Measurements from ENCODE around the gene SYCP2. TPM values are rescaled to one million over a fixed set of nuclear protein-coding genes. Genes with fewer than 3 reads are reported as not detected.

SYCP2 gene
- total and polyA plus RNA-seq, 2 donors (not counting 1 experiment from before 2014, with no cell fraction given) = 0.77 to 1.2 TPM

- Histone ChIP-seq H4K20me1 (ENCODE audit: control insufficient read depth, extremely low read depth, insufficient read depth, low read length) (no peaks in the 10 kb centered on the region), H3K4me2 (ENCODE audit: extremely low read depth, insufficient read depth, low read length) (no peak overlapping the region), H3K9ac (ENCODE audit: insufficient read depth, low read length) (no peak overlapping the region), H3K79me2 (ENCODE audit: control insufficient read depth, insufficient read depth, low read length) (no peaks in the 10 kb centered on the region), H3K9me3 (ENCODE audit: control insufficient read depth, insufficient read depth, low read depth, low read length) (no peaks in the 10 kb centered on the region), H3K27me3 (ENCODE audit: control insufficient read depth, insufficient read depth, low read length) (no peaks in the 10 kb centered on the region), H2AFZ (ENCODE audit: low read length) (no peak overlapping the region), H3K4me1 (ENCODE audit: control insufficient read depth, extremely low read depth, insufficient read depth, low read length) (no peaks in the 10 kb centered on the region), H3K36me3 (ENCODE audit: control insufficient read depth, insufficient read depth, low read length) (no peaks in the 10 kb centered on the region), H3K4me3 (replicated peaks in 1 of 4; ENCODE audit: control extremely low read depth in 1 of 4, insufficient read depth in 1 of 4, low read depth in 3 of 4, low read length in 4 of 4) (no peak overlapping the region), H3K27ac (ENCODE audit: insufficient read depth, low read length) (no peak overlapping the region)
- no peak for DNase-seq (ENCODE audit: low read depth in 2 of 2)
- TF ChIP-seq CTCF (conservative IDR thresholded peaks at IDR 0.05 in 1 of 2, IDR thresholded peaks at IDR 0.05 in 1 of 2; ENCODE audit: low read depth in 1 of 2, low read length in 2 of 2) (no peak), EZH2 (IDR thresholded peaks at IDR 0.05; ENCODE audit: low read length, missing control alignments) (no peak)
Measured at GRCh38 chr20:59829786-59830664, 103.4 kb downstream of the SYCP2 start.

- Histone ChIP-seq H3K4me1 (ENCODE audit: control insufficient read depth, extremely low read depth, insufficient read depth, low read length) (no peaks in the 10 kb centered on the region), H3K36me3 (ENCODE audit: control insufficient read depth, insufficient read depth, low read length) (no peaks in the 10 kb centered on the region), H3K9ac (ENCODE audit: insufficient read depth, low read length) (no peak overlapping the region), H3K27me3 (ENCODE audit: control insufficient read depth, insufficient read depth, low read length) (no peaks in the 10 kb centered on the region), H3K79me2 (ENCODE audit: control insufficient read depth, insufficient read depth, low read length) (no peaks in the 10 kb centered on the region), H3K4me2 (ENCODE audit: extremely low read depth, insufficient read depth, low read length) (no peak overlapping the region), H3K9me3 (ENCODE audit: control insufficient read depth, insufficient read depth, low read depth, low read length) (no peaks in the 10 kb centered on the region), H2AFZ (ENCODE audit: low read length) (no peak overlapping the region), H4K20me1 (ENCODE audit: control insufficient read depth, extremely low read depth, insufficient read depth, low read length) (no peaks in the 10 kb centered on the region), H3K27ac (ENCODE audit: insufficient read depth, low read length) (no peak overlapping the region), H3K4me3 (replicated peaks in 1 of 4; ENCODE audit: control extremely low read depth in 1 of 4, insufficient read depth in 1 of 4, low read depth in 3 of 4, low read length in 4 of 4) (no peak overlapping the region)
- TF ChIP-seq EZH2 (IDR thresholded peaks at IDR 0.05; ENCODE audit: low read length, missing control alignments) = no peak
- no peak for TF ChIP-seq CTCF (conservative IDR thresholded peaks at IDR 0.05 in 1 of 2, IDR thresholded peaks at IDR 0.05 in 1 of 2; ENCODE audit: low read depth in 1 of 2, low read length in 2 of 2)
- DNase-seq (ENCODE audit: low read depth in 2 of 2) = no peak
Measured at GRCh38 chr20:59829054-59829785, 104.2 kb downstream of the SYCP2 start.

Measured in fibroblast of lung (primary cell).